Measurements from ENCODE around the gene HSDL2.
"Not testable (repeated sequence)": the region's sequence is repeated elsewhere in the genome, so short reads cannot be mapped to it uniquely, and the experiment has no call there.

Gene HSDL2

GRCh38 chr9:112354081-112354743 lies 25.7 kb upstream of the HSDL2 start:
- peaks cover 9% of the 10 kb centered on the region for H3K27me3 Mint-ChIP-seq
- no peaks in the 10 kb centered on the region for H3K36me3 Mint-ChIP-seq
- no peak for ATAC-seq
- no peaks in the 10 kb centered on the region for H3K9me3 Mint-ChIP-seq
- no peak overlapping the region for H3K4me3 Mint-ChIP-seq
- H3K27ac Mint-ChIP-seq = no peak overlapping the region
- no peaks in the 10 kb centered on the region for H3K4me1 Mint-ChIP-seq

GRCh38 chr9:112355427-112355897 lies 24.4 kb upstream of the HSDL2 start:
- Mint-ChIP-seq H3K9me3 (no peaks in the 10 kb centered on the region), H3K27me3 (peaks cover 9% of the 10 kb centered on the region), H3K36me3 (no peaks in the 10 kb centered on the region), H3K4me3 (no peak overlapping the region), H3K4me1 (no peaks in the 10 kb centered on the region), H3K27ac (no peak overlapping the region)
- no peak for ATAC-seq

DNA sequence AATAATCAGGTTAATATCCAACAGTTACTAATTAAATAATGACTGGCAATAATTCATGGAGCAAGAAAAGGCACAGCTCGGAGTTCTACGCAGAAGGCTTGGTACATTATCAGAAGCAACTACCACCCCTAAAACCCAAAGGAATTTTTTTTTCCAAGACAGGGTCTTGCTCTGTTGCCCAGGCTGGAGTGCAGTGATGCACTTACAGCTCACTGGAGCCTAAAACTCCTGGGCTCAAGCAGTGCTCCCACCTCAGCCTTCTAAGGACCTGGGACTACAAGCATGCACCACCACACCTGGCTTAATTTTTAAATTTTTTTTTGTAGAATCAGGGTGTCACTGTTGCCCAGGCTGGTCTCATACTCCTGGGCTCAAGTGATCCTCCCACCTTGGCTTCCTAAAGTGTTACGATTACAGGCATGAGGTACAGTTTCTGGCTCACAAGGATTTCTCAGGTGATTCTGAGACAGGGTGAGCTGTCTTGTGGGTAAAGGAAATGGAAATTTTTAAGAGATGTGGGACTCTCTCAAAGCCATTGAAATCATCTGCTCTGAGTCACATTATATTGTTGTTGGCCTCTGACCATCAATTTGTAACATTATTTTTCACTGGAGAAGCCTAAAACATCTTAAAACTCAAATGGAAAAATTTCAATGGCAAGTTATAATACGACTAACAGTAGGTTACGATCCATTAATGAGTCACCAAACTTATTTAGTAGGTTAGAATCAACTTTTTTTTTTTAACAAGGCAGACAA lies 19.7 kb upstream of the HSDL2 start:
- H3K36me3 Mint-ChIP-seq = peaks cover 2% of the 10 kb centered on the region
- H3K4me3 Mint-ChIP-seq = no peak overlapping the region
- no peak for ATAC-seq
- H3K27ac Mint-ChIP-seq = no peak overlapping the region
- H3K27me3 Mint-ChIP-seq = peaks cover 9% of the 10 kb centered on the region
- H3K9me3 Mint-ChIP-seq = peaks cover 3% of the 10 kb centered on the region
- peaks cover 5% of the 10 kb centered on the region for H3K4me1 Mint-ChIP-seq

- peak; percentile 48 for ATAC-seq
- peaks cover 8% of the 10 kb centered on the region for H3K36me3 Mint-ChIP-seq
- H3K27ac Mint-ChIP-seq = no peak overlapping the region
- H3K27me3 Mint-ChIP-seq = no peaks in the 10 kb centered on the region
- no peak overlapping the region for H3K4me3 Mint-ChIP-seq
- peaks cover 8% of the 10 kb centered on the region for H3K9me3 Mint-ChIP-seq
- H3K4me1 Mint-ChIP-seq = peaks cover 5% of the 10 kb centered on the region
Observed at GRCh38 chr9:112361601-112362000, 18.3 kb upstream of the HSDL2 start.

GRCh38 chr9:112364761-112365160 lies 15.1 kb upstream of the HSDL2 start:
- peaks cover 15% of the 10 kb centered on the region for H3K9me3 Mint-ChIP-seq
- ATAC-seq = no peak
- H3K4me3 Mint-ChIP-seq = no peak overlapping the region

DNA sequence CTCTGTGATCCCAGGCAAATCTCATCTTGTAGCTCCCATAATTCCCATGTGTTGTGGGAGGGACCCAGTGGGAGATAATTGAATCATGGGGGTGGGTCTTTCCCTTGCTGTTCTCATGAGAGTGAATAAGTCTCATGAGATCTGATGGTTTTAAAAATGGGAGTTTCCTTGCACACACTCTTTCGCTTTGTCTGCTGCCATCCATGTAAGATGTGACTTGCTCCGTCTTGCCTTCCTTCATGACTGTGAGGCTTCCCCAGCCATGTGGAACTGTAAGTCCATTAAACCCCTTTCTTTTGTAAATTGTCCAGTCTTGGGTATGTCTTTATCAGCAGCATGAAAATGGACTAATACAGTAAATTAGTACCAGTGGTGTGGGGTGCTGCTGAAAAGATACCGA lies 14.7 kb upstream of the HSDL2 start:
- not testable (repeated sequence) for ATAC-seq, H3K27ac Mint-ChIP-seq, H3K4me3 Mint-ChIP-seq, H3K27me3 Mint-ChIP-seq, H3K4me1 Mint-ChIP-seq
- Mint-ChIP-seq H3K9me3 (peaks cover 17% of the 10 kb centered on the region), H3K36me3 (peaks cover 17% of the 10 kb centered on the region)

More at GRCh38 chr9:112364761-112365160, 15.1 kb upstream of the HSDL2 start:
- peaks cover 13% of the 10 kb centered on the region for H3K36me3 Mint-ChIP-seq
- no peaks in the 10 kb centered on the region for H3K27me3 Mint-ChIP-seq
- peaks cover 5% of the 10 kb centered on the region for H3K4me1 Mint-ChIP-seq
- H3K27ac Mint-ChIP-seq = no peak overlapping the region

DNA sequence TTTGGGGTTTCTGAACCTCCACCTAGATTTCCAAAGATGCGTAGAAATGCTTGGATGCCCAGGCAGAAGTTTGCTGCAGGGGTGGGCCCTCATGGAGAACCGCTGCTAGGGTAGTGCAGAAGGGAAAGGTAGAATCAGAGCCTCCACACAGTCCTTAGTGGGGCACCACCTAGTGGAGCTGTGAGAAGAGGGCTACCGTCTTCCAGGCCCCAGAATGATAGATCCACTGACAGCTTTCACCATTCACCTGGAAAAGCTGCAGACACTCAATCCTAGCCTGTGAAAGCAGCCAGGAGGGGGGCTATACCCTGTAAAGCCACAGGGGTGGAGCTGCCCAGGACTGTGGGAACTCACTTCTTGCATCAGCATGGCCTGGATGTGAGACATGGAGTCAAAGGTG lies 13.3 kb upstream of the HSDL2 start:
- Mint-ChIP-seq H3K4me3 (no peak overlapping the region), H3K27me3 (no peaks in the 10 kb centered on the region), H3K36me3 (peaks cover 17% of the 10 kb centered on the region), H3K4me1 (peaks cover 4% of the 10 kb centered on the region), H3K9me3 (peaks cover 21% of the 10 kb centered on the region), H3K27ac (no peak overlapping the region)
- ATAC-seq = no peak

GRCh38 chr9:112367465-112367864 lies 12.4 kb upstream of the HSDL2 start:
- H3K4me1 Mint-ChIP-seq = no peaks in the 10 kb centered on the region

GRCh38 chr9:112369817-112370216 lies 10.1 kb upstream of the HSDL2 start:
- Mint-ChIP-seq H3K4me1 (no peaks in the 10 kb centered on the region), H3K27ac (no peak overlapping the region), H3K4me3 (no peak overlapping the region), H3K27me3 (no peaks in the 10 kb centered on the region), H3K9me3 (peaks cover 21% of the 10 kb centered on the region), H3K36me3 (peaks cover 23% of the 10 kb centered on the region)
- no peak for ATAC-seq

More at GRCh38 chr9:112367465-112367864, 12.4 kb upstream of the HSDL2 start:
- H3K27me3 Mint-ChIP-seq = no peaks in the 10 kb centered on the region
- peaks cover 21% of the 10 kb centered on the region for H3K9me3 Mint-ChIP-seq
- no peak overlapping the region for H3K4me3 Mint-ChIP-seq
- ATAC-seq = no peak
- no peak overlapping the region for H3K27ac Mint-ChIP-seq
- peaks cover 17% of the 10 kb centered on the region for H3K36me3 Mint-ChIP-seq

DNA sequence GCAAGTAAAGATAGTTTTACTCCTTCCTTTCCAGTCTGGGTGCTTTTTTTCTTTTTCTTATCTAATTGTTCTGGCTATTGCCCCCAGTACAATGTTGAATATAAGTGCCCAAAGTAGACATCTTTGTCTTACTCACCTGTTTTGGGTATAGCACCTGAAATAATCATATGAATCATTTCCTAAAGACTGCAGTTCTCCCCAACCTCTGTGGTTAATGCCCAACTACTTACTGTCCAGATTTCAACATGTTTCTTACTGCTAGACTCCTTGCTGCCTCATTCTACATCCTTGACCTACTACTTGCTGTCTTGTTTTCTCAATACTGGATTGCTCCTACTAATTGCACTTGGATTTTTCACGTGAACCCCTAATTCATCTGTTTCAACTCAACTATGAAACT lies 8.8 kb upstream of the HSDL2 start:
- H3K9me3 Mint-ChIP-seq = peaks cover 13% of the 10 kb centered on the region
- H3K4me1 Mint-ChIP-seq = no peaks in the 10 kb centered on the region
- ATAC-seq = no peak
- H3K27me3 Mint-ChIP-seq = no peaks in the 10 kb centered on the region
- no peak overlapping the region for H3K4me3 Mint-ChIP-seq
- H3K27ac Mint-ChIP-seq = no peak overlapping the region
- H3K36me3 Mint-ChIP-seq = peaks cover 15% of the 10 kb centered on the region

DNA sequence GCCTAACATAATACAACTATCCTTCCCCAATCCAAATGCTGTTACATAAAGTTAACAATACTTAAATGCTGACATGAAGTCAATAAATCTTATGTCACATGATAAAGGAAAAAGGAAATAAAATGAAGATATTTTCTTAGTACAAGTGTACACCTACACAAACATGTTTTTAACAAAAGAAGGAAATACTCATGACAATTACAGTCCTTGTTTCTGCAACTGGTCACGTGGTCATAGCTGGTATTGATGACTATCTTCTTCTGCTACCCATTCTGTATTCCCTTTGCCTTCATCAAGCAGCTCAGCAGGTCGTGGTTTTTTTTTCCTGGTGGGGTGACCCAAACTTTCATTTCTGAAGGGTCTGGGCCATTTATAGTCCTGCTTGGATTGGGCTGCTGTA lies 6.2 kb upstream of the HSDL2 start:
- Mint-ChIP-seq H3K4me1 (peaks cover 22% of the 10 kb centered on the region), H3K36me3 (peaks cover 15% of the 10 kb centered on the region), H3K9me3 (peaks cover 11% of the 10 kb centered on the region)
- not testable (repeated sequence) for H3K27me3 Mint-ChIP-seq, H3K27ac Mint-ChIP-seq, H3K4me3 Mint-ChIP-seq, ATAC-seq

- not testable (repeated sequence) for H3K4me3 Mint-ChIP-seq, H3K27ac Mint-ChIP-seq, ATAC-seq, H3K27me3 Mint-ChIP-seq
- peaks cover 15% of the 10 kb centered on the region for H3K36me3 Mint-ChIP-seq
- peaks cover 11% of the 10 kb centered on the region for H3K9me3 Mint-ChIP-seq
- peaks cover 23% of the 10 kb centered on the region for H3K4me1 Mint-ChIP-seq
Observed at GRCh38 chr9:112374232-112374631, 5.7 kb upstream of the HSDL2 start.

GRCh38 chr9:112375361-112375760 lies 4.5 kb upstream of the HSDL2 start:
- no peak overlapping the region for H3K27ac Mint-ChIP-seq
- ATAC-seq = no peak

GRCh38 chr9:112377087-112377486 lies 2.8 kb upstream of the HSDL2 start:
- H3K36me3 Mint-ChIP-seq = peaks cover 6% of the 10 kb centered on the region
- H3K4me3 Mint-ChIP-seq = no peak overlapping the region
- no peaks in the 10 kb centered on the region for H3K9me3 Mint-ChIP-seq
- H3K27me3 Mint-ChIP-seq = no peaks in the 10 kb centered on the region
- peaks cover 41% of the 10 kb centered on the region for H3K4me1 Mint-ChIP-seq
- no peak overlapping the region for H3K27ac Mint-ChIP-seq
- no peak for ATAC-seq

More at GRCh38 chr9:112375361-112375760, 4.5 kb upstream of the HSDL2 start:
- Mint-ChIP-seq H3K27me3 (no peaks in the 10 kb centered on the region), H3K4me1 (peaks cover 25% of the 10 kb centered on the region), H3K9me3 (peaks cover 4% of the 10 kb centered on the region), H3K4me3 (no peak overlapping the region), H3K36me3 (peaks cover 6% of the 10 kb centered on the region)

GRCh38 chr9:112377684-112378327 lies 2.1 kb upstream of the HSDL2 start:
- Mint-ChIP-seq H3K9me3 (no peaks in the 10 kb centered on the region), H3K27ac (peak overlapping the region; percentile 94), H3K27me3 (no peaks in the 10 kb centered on the region), H3K4me1 (peaks cover 44% of the 10 kb centered on the region), H3K36me3 (peaks cover 6% of the 10 kb centered on the region), H3K4me3 (no peak overlapping the region)
- no peak for ATAC-seq
